HCT116 (cell line): ENCODE results near the gene KANSL1. TPM values are rescaled to one million over a fixed set of nuclear protein-coding genes. Genes with fewer than 3 reads are reported as not detected.

ENCODE experiments used
- ATAC-seq: fragments of 200-7000 bp; cut with Tn5 transposase; 2 replicates; pipeline ENCODE4 v1.9.1; 2020; ENCODE audit warnings: mild to moderate bottlenecking, moderate library complexity
- BruUV-seq: library from RNA; stranded (reverse); fragments of 400-500 nt; replicated peaks from 2 replicates; lab custom pipeline; 2021; lab: Mats Ljungman, UMichigan
- CTCF ChIA-PET: fragments of 300-600 bp; sonication (Branson Sonifier 250); formaldehyde crosslinking; loops from one replicate; lab custom pipeline; 2021; ENCODE audit warnings: antibody characterized with exemption; lab: Charles Lee
- POLR2A ChIA-PET: fragments of 300-600, 350-600 bp; sonication (Branson Sonifier 250); formaldehyde crosslinking; loops from one replicate; lab custom pipeline; 2021; ENCODE audit warnings: antibody characterized with exemption; lab: Charles Lee
- RAD21 ChIA-PET, 2 experiments: fragments of 300-600 bp; sonication (Branson Sonifier 250); formaldehyde crosslinking; loops; one replicate each; lab custom pipeline; 2023; ENCODE audit warnings: low total read pairs in 2 of 2; ENCODE audit not compliant: uncharacterized antibody in 2 of 2, unreplicated experiment in 2 of 2, low non-redundant PET in 1 of 2; lab: Charles Lee
- DNase-seq: peaks from one replicate; pipeline ENCODE4 v3.0.0-alpha.2; 2010; ENCODE audit warnings: low read depth, low spot score
- H2AFZ ChIP-seq: fragments of 200-600 bp; shearing (Covaris generic), sonication (generic); 2 replicates; pipeline ENCODE4 v1.6.1; 2017; ENCODE audit warnings: low read depth, mixed run types, mixed read lengths, antibody characterized with exemption, low read length; ENCODE audit not compliant: poor library complexity, severe bottlenecking
- H3K27ac ChIP-seq: 2 replicates; pipeline ENCODE4 v1.5.1; 2012; ENCODE audit warnings: low read depth, low read length
- H3K27me3 ChIP-seq: fragments of 200-600 bp; sonication (generic); 2 replicates; pipeline ENCODE4 v1.6.1; 2016; ENCODE audit warnings: mixed run types, low read length, mixed read lengths; ENCODE audit not compliant: insufficient read depth
- H3K36me3 ChIP-seq, 2 experiments: fragments of 200-500 bp in 1 of 2; fragments of 200-600 bp in 1 of 2; sonication (Bioruptor generic) in 1 of 2; sonication (generic) in 1 of 2; 2 replicates each; pipeline versions ENCODE4 v1.5.1 to v1.6.1; 2014 to 2016; ENCODE audit warnings: low read length in 2 of 2, inconsistent platforms in 1 of 2, mixed read lengths in 1 of 2, mixed run types in 1 of 2; ENCODE audit not compliant: insufficient read depth in 2 of 2, control insufficient read depth in 1 of 2
- H3K4me1 ChIP-seq, 2 experiments: fragments of 200-600 bp in 1 of 2; sonication (generic) in 1 of 2; 2 replicates each; pipeline versions ENCODE4 v1.5.1 to v1.6.1; 2012 to 2017; ENCODE audit warnings: low read length in 2 of 2, inconsistent platforms in 1 of 2, mild to moderate bottlenecking in 1 of 2, mixed read lengths in 1 of 2, mixed run types in 1 of 2, moderate library complexity in 1 of 2; ENCODE audit not compliant: insufficient read depth in 2 of 2, control insufficient read depth in 1 of 2
- H3K4me2 ChIP-seq: fragments of 200-600 bp; sonication (generic); 2 replicates; pipeline ENCODE4 v1.6.1; 2017; ENCODE audit warnings: mixed run types, low read length, mixed read lengths
- H3K4me3 ChIP-seq, 2 experiments: fragments of 200-600 bp in 1 of 2; sonication (generic) in 1 of 2; replicated peaks in 1 of 2; 2 replicates each; pipeline ENCODE4 v1.5.1; 2011 to 2016; ENCODE audit warnings: low read length in 2 of 2, control low read depth in 1 of 2, low read depth in 1 of 2, mild to moderate bottlenecking in 1 of 2, mixed read lengths in 1 of 2, mixed run types in 1 of 2
- H3K79me2 ChIP-seq: fragments of 200-600 bp; sonication (generic); 2 replicates; pipeline ENCODE4 v1.6.1; 2017; ENCODE audit warnings: mild to moderate bottlenecking, mixed run types, low read length, moderate library complexity, mixed read lengths; ENCODE audit not compliant: insufficient read depth
- H3K9ac ChIP-seq: fragments of 200-600 bp; sonication (generic); 2 replicates; pipeline ENCODE4 v1.6.1; 2016; ENCODE audit warnings: low read length, mixed read lengths
- H3K9me2 ChIP-seq: fragments of 200-600 bp; sonication (generic), shearing (Covaris generic); 2 replicates; pipeline ENCODE4 v1.6.1; 2017; ENCODE audit warnings: mixed run types, mild to moderate bottlenecking, moderate library complexity; ENCODE audit not compliant: insufficient read depth
- H3K9me3 ChIP-seq, 2 experiments: fragments of 200-500 bp in 1 of 2; fragments of 200-600 bp in 1 of 2; sonication (Bioruptor generic) in 1 of 2; sonication (generic) in 1 of 2; 2 replicates each; pipeline ENCODE4 v1.6.1; 2014 to 2017; ENCODE audit warnings: low read length in 2 of 2, mixed read lengths in 2 of 2, inconsistent platforms in 1 of 2, low read depth in 1 of 2, mild to moderate bottlenecking in 1 of 2, mixed run types in 1 of 2, moderate library complexity in 1 of 2; ENCODE audit not compliant: control insufficient read depth in 1 of 2, insufficient read depth in 1 of 2
- H4K20me1 ChIP-seq: fragments of 200-600 bp; sonication (generic), shearing (Covaris generic); 2 replicates; pipeline ENCODE4 v1.6.1; 2017; ENCODE audit warnings: mixed run types, mild to moderate bottlenecking, moderate library complexity; ENCODE audit not compliant: insufficient read depth
- CEBPB ChIP-seq: IDR thresholded peaks from 2 replicates; pipeline ENCODE4 v1.6.1; 2012; ENCODE audit warnings: low read depth
- ELF1 ChIP-seq: IDR thresholded peaks from 2 replicates; pipeline ENCODE4 v1.6.1; 2012; ENCODE audit warnings: low read depth, borderline replicate concordance
- EZH2phosphoT487 ChIP-seq: fragments of 200-600 bp; IDR thresholded peaks from 2 replicates; pipeline ENCODE4 v1.6.1; 2018; ENCODE audit warnings: antibody characterized with exemption, borderline replicate concordance
- FOSL1 ChIP-seq: IDR thresholded peaks from 2 replicates; pipeline ENCODE4 v1.6.1; 2012; ENCODE audit warnings: low read depth
- JUND ChIP-seq: IDR thresholded peaks from 2 replicates; pipeline ENCODE4 v1.6.1; 2012
- POLR2A ChIP-seq: IDR thresholded peaks from 2 replicates; pipeline ENCODE4 v1.7.0; 2011; ENCODE audit warnings: borderline replicate concordance; ENCODE audit not compliant: insufficient read depth, insufficient read length; ENCODE audit errors: extremely low read depth
- POLR2AphosphoS5 ChIP-seq: IDR thresholded peaks from 2 replicates; pipeline ENCODE4 v1.6.1; 2011; ENCODE audit warnings: mild to moderate bottlenecking, low read depth, low read length, moderate library complexity
- RAD21 ChIP-seq: IDR thresholded peaks from 2 replicates; pipeline ENCODE4 v1.6.1; 2012; ENCODE audit warnings: low read depth, mild to moderate bottlenecking
- SIN3A ChIP-seq: IDR thresholded peaks from 2 replicates; pipeline ENCODE4 v1.6.1; 2012; ENCODE audit warnings: low read depth
- SP1 ChIP-seq: IDR thresholded peaks from 2 replicates; pipeline ENCODE4 v1.6.1; 2012; ENCODE audit warnings: low read depth
- SRF ChIP-seq: IDR thresholded peaks from 2 replicates; pipeline ENCODE4 v1.6.1; 2012; ENCODE audit warnings: low read depth
- intact Hi-C: fragments of 100-400 bp; cut with micrococcal nuclease; formaldehyde crosslinking; loops from 2 replicates; pipeline ENCODE4 v1.10.0; 2022
- total RNA-seq: library from RNA; stranded (reverse); gene quantifications from one replicate; pipeline ENCODE4 v1.2.1, GENCODE V29; 2021; ENCODE audit not compliant: unreplicated experiment
- TF ChIP-seq, protein P1 (sequence below): IDR thresholded peaks from 2 replicates; pipeline ENCODE4 v1.6.1; 2012; ENCODE audit warnings: low read depth
- TF ChIP-seq, protein P2 (sequence below): IDR thresholded peaks from 2 replicates; pipeline ENCODE4 v1.6.1; 2012
- TF ChIP-seq, protein P3 (sequence below): IDR thresholded peaks from 2 replicates; pipeline ENCODE4 v1.6.1; 2011; ENCODE audit warnings: mild to moderate bottlenecking, low read length, moderate library complexity; ENCODE audit not compliant: insufficient replicate concordance; ENCODE audit errors: extremely low read depth
- TF ChIP-seq, protein P4 (sequence below): IDR thresholded peaks from 2 replicates; pipeline ENCODE4 v1.6.1; 2012

Gene KANSL1
- total RNA-seq, 1 experiment from 2014 or later, result 77.5 TPM

DNA sequence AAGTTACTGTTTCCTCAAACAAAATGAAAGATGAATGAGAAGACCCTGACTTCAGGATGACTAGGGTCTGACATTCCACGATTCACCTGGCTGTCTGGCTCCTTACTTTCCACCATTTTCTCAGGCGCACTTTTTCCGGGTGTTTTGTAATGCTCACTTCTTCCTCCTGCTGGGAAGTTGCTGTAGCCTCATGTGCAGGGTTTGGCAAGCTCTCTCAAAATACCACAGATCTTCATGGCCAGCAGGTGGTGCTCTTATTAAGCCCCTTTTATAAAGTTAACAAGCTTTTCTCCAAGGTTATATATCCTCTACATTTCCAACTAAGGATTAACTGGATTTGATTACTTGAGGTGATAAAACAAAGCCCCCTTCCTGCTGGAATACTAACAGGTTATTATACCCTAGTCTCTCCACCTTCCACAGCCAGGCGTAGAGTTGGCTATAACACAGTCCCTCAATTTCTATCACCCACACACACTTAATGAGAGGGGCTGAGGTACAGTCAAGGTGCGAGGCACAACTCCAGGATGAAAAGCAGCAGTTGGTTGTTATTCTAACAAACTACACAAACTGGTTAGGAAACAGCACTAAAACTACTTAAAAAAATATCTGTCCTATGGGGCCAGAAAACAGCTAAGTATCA, 148.8 kb downstream of the KANSL1 start (continued):
- TF ChIP-seq, protein P1, sequence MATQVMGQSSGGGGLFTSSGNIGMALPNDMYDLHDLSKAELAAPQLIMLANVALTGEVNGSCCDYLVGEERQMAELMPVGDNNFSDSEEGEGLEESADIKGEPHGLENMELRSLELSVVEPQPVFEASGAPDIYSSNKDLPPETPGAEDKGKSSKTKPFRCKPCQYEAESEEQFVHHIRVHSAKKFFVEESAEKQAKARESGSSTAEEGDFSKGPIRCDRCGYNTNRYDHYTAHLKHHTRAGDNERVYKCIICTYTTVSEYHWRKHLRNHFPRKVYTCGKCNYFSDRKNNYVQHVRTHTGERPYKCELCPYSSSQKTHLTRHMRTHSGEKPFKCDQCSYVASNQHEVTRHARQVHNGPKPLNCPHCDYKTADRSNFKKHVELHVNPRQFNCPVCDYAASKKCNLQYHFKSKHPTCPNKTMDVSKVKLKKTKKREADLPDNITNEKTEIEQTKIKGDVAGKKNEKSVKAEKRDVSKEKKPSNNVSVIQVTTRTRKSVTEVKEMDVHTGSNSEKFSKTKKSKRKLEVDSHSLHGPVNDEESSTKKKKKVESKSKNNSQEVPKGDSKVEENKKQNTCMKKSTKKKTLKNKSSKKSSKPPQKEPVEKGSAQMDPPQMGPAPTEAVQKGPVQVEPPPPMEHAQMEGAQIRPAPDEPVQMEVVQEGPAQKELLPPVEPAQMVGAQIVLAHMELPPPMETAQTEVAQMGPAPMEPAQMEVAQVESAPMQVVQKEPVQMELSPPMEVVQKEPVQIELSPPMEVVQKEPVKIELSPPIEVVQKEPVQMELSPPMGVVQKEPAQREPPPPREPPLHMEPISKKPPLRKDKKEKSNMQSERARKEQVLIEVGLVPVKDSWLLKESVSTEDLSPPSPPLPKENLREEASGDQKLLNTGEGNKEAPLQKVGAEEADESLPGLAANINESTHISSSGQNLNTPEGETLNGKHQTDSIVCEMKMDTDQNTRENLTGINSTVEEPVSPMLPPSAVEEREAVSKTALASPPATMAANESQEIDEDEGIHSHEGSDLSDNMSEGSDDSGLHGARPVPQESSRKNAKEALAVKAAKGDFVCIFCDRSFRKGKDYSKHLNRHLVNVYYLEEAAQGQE, result no peak
- TF ChIP-seq RAD21 (peak; percentile 84), ELF1 (no peak; the same call in 1 of the 2 replicates), POLR2AphosphoS5 (peak; percentile 31; the same call in 1 of the 2 replicates)

DNA sequence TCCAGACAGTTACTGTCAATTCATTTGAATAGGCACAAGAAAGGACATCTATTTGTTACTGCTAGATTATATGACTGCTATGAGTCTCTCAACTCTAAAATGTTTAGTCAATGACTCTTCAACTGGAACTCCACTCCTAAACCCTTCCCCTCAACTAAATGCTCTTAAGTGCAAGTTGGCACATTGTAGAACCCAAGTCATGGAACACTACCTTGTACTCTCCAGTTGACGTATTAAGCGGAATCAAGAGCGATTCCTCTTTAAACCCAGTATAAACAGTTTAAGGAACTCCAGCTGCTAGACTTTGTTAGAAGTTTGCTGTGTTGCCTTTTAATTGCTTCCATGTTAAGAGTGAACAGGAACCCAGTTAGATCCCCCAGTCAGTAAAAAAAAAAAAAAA, 149.6 kb downstream of the KANSL1 start:
- DNase-seq, result no peak
- ATAC-seq, result no peak
- no TSS peak for BruUV-seq
- no peaks in the 10 kb centered on the region for H3K9me2 ChIP-seq
- ChIA-PET POLR2A (no interaction called here), RAD21 (interaction anchor here in 1 of 2 experiments (1.0 to 1.3 kb wide), 2 partner anchors 143 to 169 kb away, joined by 3 to 4 read pairs; no protein-coding TSS in a partner anchor), CTCF (interaction anchor here (0.8 to 2.5 kb wide), 19 partner anchors 10 to 792 kb away, joined by 3 to 45 read pairs (median 6); no protein-coding TSS in a partner anchor)
- no peak overlapping the region for H2AFZ ChIP-seq
- no peak overlapping the region for H3K4me3 ChIP-seq
- H3K4me1 ChIP-seq, result peaks cover 0 to 9% of the 10 kb centered on the region in 2 experiments; a peak in 2 of 4 replicates
- H3K27me3 ChIP-seq, result no peaks in the 10 kb centered on the region
- peaks cover 31% of the 10 kb centered on the region; the same call in 1 of the 2 replicates for H3K79me2 ChIP-seq
- no peak overlapping the region for H3K4me2 ChIP-seq
- no peak overlapping the region for H3K9ac ChIP-seq
- H4K20me1 ChIP-seq, result peaks cover 11% of the 10 kb centered on the region; the same call in 1 of the 2 replicates
- H3K36me3 ChIP-seq, result peaks cover 39 to 50% of the 10 kb centered on the region in 2 experiments
- intact Hi-C loops, result loop anchor here (2.0 kb wide), 2 partner anchors 17 to 169 kb away; no protein-coding TSS in a partner anchor
- H3K9me3 ChIP-seq, result no peaks in the 10 kb centered on the region
- no peak overlapping the region for H3K27ac ChIP-seq
- TF ChIP-seq FOSL1, result no peak
- no peak for TF ChIP-seq POLR2A
- TF ChIP-seq, protein P2, sequence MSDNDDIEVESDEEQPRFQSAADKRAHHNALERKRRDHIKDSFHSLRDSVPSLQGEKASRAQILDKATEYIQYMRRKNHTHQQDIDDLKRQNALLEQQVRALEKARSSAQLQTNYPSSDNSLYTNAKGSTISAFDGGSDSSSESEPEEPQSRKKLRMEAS, result no peak
- TF ChIP-seq CEBPB, result no peak
- TF ChIP-seq, protein P3, sequence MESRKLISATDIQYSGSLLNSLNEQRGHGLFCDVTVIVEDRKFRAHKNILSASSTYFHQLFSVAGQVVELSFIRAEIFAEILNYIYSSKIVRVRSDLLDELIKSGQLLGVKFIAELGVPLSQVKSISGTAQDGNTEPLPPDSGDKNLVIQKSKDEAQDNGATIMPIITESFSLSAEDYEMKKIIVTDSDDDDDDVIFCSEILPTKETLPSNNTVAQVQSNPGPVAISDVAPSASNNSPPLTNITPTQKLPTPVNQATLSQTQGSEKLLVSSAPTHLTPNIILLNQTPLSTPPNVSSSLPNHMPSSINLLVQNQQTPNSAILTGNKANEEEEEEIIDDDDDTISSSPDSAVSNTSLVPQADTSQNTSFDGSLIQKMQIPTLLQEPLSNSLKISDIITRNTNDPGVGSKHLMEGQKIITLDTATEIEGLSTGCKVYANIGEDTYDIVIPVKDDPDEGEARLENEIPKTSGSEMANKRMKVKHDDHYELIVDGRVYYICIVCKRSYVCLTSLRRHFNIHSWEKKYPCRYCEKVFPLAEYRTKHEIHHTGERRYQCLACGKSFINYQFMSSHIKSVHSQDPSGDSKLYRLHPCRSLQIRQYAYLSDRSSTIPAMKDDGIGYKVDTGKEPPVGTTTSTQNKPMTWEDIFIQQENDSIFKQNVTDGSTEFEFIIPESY, result no peak
- TF ChIP-seq EZH2phosphoT487, result no peak
- TF ChIP-seq SRF, result no peak
- TF ChIP-seq SIN3A, result no peak
- no peak for TF ChIP-seq POLR2AphosphoS5
- no peak for TF ChIP-seq JUND
- TF ChIP-seq, protein P1, result no peak
- no peak for TF ChIP-seq SP1
- TF ChIP-seq, protein P4, sequence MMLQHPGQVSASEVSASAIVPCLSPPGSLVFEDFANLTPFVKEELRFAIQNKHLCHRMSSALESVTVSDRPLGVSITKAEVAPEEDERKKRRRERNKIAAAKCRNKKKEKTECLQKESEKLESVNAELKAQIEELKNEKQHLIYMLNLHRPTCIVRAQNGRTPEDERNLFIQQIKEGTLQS, result no peak
